T-cell (primary cell): ENCODE results near the gene PLBD2. TPM values are rescaled to one million over a fixed set of nuclear protein-coding genes. Genes with fewer than 3 reads are reported as not detected.

ENCODE experiments used
- ATAC-seq, 4 experiments: fragments of 200-7000 bp in 3 of 4; fragments of 150-1000 bp in 1 of 4; cut with Tn5 transposase; replicated peaks in 1 of 4; 1 replicate in 3 of 4; 2 replicates in 1 of 4; pipeline ENCODE4 v1.10.0; 2021; ENCODE audit warnings: moderate library complexity in 3 of 4, mild to moderate bottlenecking in 2 of 4, moderate number of reproducible peaks in 1 of 4
- CTCF ChIA-PET, 2 donors: fragments of 300-600 bp; sonication (Branson Sonifier 250); formaldehyde crosslinking; loops; one replicate each; lab custom pipeline; 2022; ENCODE audit warnings: antibody characterized with exemption in 2 of 2; lab: Charles Lee
- POLR2A ChIA-PET, 2 donors: fragments of 300-600 bp; sonication (Branson Sonifier 250); formaldehyde crosslinking; loops; one replicate each; lab custom pipeline; 2022; ENCODE audit warnings: antibody characterized with exemption in 2 of 2; lab: Charles Lee
- DNase-seq, 35 experiments: peaks; one replicate each; pipeline versions ENCODE4 v3.0.0 to v3.0.0-alpha.2; 2013 to 2023
- H3K27ac ChIP-seq: one replicate; pipeline ENCODE4 v1.5.1; 2013; ENCODE audit warnings: low read length
- H3K27me3 ChIP-seq, 2 experiments: replicated peaks in 1 of 2; 1 replicate in 1 of 2; 2 replicates in 1 of 2; pipeline versions ENCODE4 v1.6.1 to v1.7.0; 2013; ENCODE audit warnings: low read length in 1 of 2, mixed read lengths in 1 of 2; ENCODE audit not compliant: control insufficient read depth in 2 of 2, insufficient read depth in 2 of 2; ENCODE audit errors: extremely low read depth in 1 of 2
- H3K36me3 ChIP-seq, 2 donors: 1 replicate in 1 of 2; 2 replicates in 1 of 2; pipeline versions ENCODE4 v1.6.1 to v1.7.0; 2013; ENCODE audit warnings: low read length in 1 of 2; ENCODE audit not compliant: control insufficient read depth in 2 of 2, insufficient read depth in 1 of 2; ENCODE audit errors: extremely low read depth in 1 of 2
- H3K4me1 ChIP-seq, 2 experiments: 1 replicate in 1 of 2; 2 replicates in 1 of 2; pipeline versions ENCODE4 v1.6.1 to v1.7.0; 2013; ENCODE audit warnings: low read length in 2 of 2, mixed read lengths in 1 of 2; ENCODE audit not compliant: insufficient read depth in 2 of 2, control insufficient read depth in 1 of 2; ENCODE audit errors: extremely low read depth in 1 of 2
- H3K4me3 ChIP-seq, 2 donors: 1 replicate in 1 of 2; 2 replicates in 1 of 2; pipeline versions ENCODE4 v1.5.1 to v1.7.0; 2013; ENCODE audit warnings: mild to moderate bottlenecking in 2 of 2, low read length in 1 of 2, moderate library complexity in 1 of 2; ENCODE audit not compliant: control insufficient read depth in 1 of 2; ENCODE audit errors: extremely low read depth in 1 of 2
- H3K9me3 ChIP-seq: 2 replicates; pipeline ENCODE4 v1.7.0; 2013
- H3K27ac Mint-ChIP-seq, 2 donors: one replicate each; pipeline ENCODE4 v1.8.0; 2020 to 2021; ENCODE audit warnings: mild to moderate bottlenecking in 2 of 2, mixed read lengths in 2 of 2
- H3K27me3 Mint-ChIP-seq, 2 donors: one replicate each; pipeline ENCODE4 v1.8.0; 2021 to 2022; ENCODE audit warnings: mixed read lengths in 2 of 2
- H3K36me3 Mint-ChIP-seq: one replicate; pipeline ENCODE4 v1.8.0; 2021; ENCODE audit warnings: mixed read lengths
- H3K4me1 Mint-ChIP-seq, 3 donors: one replicate each; pipeline ENCODE4 v1.8.0; 2020 to 2022; ENCODE audit warnings: mixed read lengths in 3 of 3, mild to moderate bottlenecking in 1 of 3
- H3K4me3 Mint-ChIP-seq, 3 donors: one replicate each; pipeline ENCODE4 v1.8.0; 2020 to 2022; ENCODE audit warnings: mild to moderate bottlenecking in 3 of 3, mixed read lengths in 3 of 3, moderate library complexity in 3 of 3
- H3K9me3 Mint-ChIP-seq, 3 donors: one replicate each; pipeline ENCODE4 v1.8.0; 2020 to 2022; ENCODE audit warnings: mixed read lengths in 3 of 3
- WGBS: methylation state at CpG from one replicate; pipeline ENCODE4 v1.1.5; 2013; ENCODE audit warnings: missing lambda C conversion rate; ENCODE audit not compliant: insufficient coverage; 5-methylcytosine and 5-hydroxymethylcytosine counted together
- total RNA-seq, 35 experiments: library from RNA in 6 of 35; stranded (reverse) in 6 of 35; fragments of 120-200 nt in 1 of 35; gene quantifications; one replicate each; pipeline versions ENCODE4 v1.2.1 to v1.2.4 and lab custom pipeline; 2013 to 2026

Gene PLBD2
- total RNA-seq, 5 donors from 2014 or later (not counting 1 experiment from before 2014, with no cell fraction given), result 14.1 to 19.0 (median 15.1) TPM

DNA sequence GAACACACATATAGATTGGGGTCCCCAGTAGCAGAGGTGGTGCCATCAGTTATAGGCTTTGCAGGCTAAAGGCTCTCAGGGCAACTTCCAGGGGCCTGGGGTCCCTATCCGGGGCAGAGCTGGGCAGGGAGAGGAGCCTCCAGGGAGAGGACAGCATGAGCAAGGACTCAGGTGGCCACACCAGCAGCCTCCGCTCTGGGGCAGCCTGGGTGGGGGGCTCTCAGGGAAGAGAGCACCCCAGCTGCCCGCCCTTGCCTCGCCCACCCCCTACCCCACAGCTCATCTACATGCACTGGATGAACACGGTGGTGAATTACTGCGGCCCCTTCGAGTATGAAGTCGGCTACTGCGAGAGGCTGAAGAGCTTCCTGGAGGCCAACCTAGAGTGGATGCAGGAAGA lies 14.0 kb downstream of the PLBD2 start:
- Mint-ChIP-seq H3K36me3 (peaks cover 41% of the 10 kb centered on the region), H3K27ac (no peak overlapping the region), H3K4me1 (peaks cover 0 to 7% (median 0%) of the 10 kb centered on the region in 3 donors), H3K4me3 (no peak overlapping the region), H3K9me3 (no peaks in the 10 kb centered on the region), H3K27me3 (no peaks in the 10 kb centered on the region)
- ChIA-PET POLR2A (no interaction called here), CTCF (no interaction called here)
- Histone ChIP-seq H3K4me3 (no peak overlapping the region), H3K27ac (no peak overlapping the region), H3K9me3 (no peaks in the 10 kb centered on the region), H3K36me3 (peaks cover 11 to 28% of the 10 kb centered on the region in 2 donors), H3K27me3 (no peaks in the 10 kb centered on the region), H3K4me1 (no peaks in the 10 kb centered on the region)
- ATAC-seq (no peak), DNase-seq (no peak)
- 100% methylated on average over 1 of the region's 9 CpGs for WGBS

DNA sequence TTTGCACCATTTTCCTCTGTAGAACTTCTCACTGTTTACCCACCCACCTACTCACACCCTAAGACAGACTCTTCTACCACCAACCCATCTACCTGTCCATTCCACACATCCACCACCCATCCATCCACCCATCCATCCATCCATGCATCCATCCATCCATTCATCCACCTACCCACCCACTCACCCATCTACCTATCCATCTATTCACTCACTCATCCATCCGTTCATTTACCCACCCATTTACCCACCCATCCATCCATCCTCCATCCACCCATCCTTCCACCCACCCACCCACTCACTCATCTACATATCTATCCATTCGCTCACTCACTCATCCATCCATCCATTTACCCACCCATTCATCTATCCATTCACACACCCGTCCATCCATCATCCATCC lies 15.1 kb downstream of the PLBD2 start:
- no peak for DNase-seq
- Histone ChIP-seq H3K4me1 (no peaks in the 10 kb centered on the region), H3K36me3 (peaks cover 11 to 28% of the 10 kb centered on the region in 2 donors), H3K27me3 (no peaks in the 10 kb centered on the region), H3K4me3 (no peak overlapping the region), H3K9me3 (no peaks in the 10 kb centered on the region), H3K27ac (no peak overlapping the region)
- H3K4me3 Mint-ChIP-seq, result no peak overlapping the region
- H3K9me3 Mint-ChIP-seq, result no peaks in the 10 kb centered on the region
- H3K27ac Mint-ChIP-seq, result no peak overlapping the region
- peaks cover 0 to 7% (median 0%) of the 10 kb centered on the region in 3 donors for H3K4me1 Mint-ChIP-seq
- ChIA-PET CTCF (interaction anchor here in 1 of 2 donors (0.6 kb wide), 1 partner anchor 34 kb away, joined by 3 read pairs; no protein-coding TSS in a partner anchor), POLR2A (no interaction called here)
- WGBS, result 100% methylated on average over 3 of the region's 3 CpGs
- peaks cover 40% of the 10 kb centered on the region for H3K36me3 Mint-ChIP-seq
- no peak for ATAC-seq
- no peaks in the 10 kb centered on the region for H3K27me3 Mint-ChIP-seq

GRCh38 chr12:113373969-113374368 lies 15.6 kb downstream of the PLBD2 start:
- ChIA-PET CTCF (no interaction called here), POLR2A (no interaction called here)
- Mint-ChIP-seq H3K27me3 (no peaks in the 10 kb centered on the region), H3K4me1 (peaks cover 0 to 7% (median 0%) of the 10 kb centered on the region in 3 donors), H3K9me3 (no peaks in the 10 kb centered on the region), H3K4me3 (no peak overlapping the region), H3K27ac (no peak overlapping the region), H3K36me3 (peaks cover 38% of the 10 kb centered on the region)
- 90% methylated on average over 2 of the region's 3 CpGs for WGBS
- Histone ChIP-seq H3K36me3 (peaks cover 11 to 28% of the 10 kb centered on the region in 2 donors), H3K27me3 (no peaks in the 10 kb centered on the region), H3K4me1 (no peaks in the 10 kb centered on the region), H3K27ac (no peak overlapping the region), H3K4me3 (no peak overlapping the region), H3K9me3 (no peaks in the 10 kb centered on the region)
- DNase-seq, result no peak
- no peak for ATAC-seq

GRCh38 chr12:113374823-113375428 lies 16.5 kb downstream of the PLBD2 start:
- H3K4me3 ChIP-seq, result no peak overlapping the region
- H3K27me3 ChIP-seq, result no peaks in the 10 kb centered on the region
- POLR2A ChIA-PET, result no interaction called here
- Mint-ChIP-seq H3K36me3 (peaks cover 33% of the 10 kb centered on the region), H3K9me3 (no peaks in the 10 kb centered on the region), H3K27ac (no peak overlapping the region), H3K4me3 (no peak overlapping the region), H3K27me3 (no peaks in the 10 kb centered on the region), H3K4me1 (peaks cover 0 to 7% (median 0%) of the 10 kb centered on the region in 3 donors)
- no peaks in the 10 kb centered on the region for H3K9me3 ChIP-seq
- DNase-seq (no peak), ATAC-seq (no peak)
- no CpG with 5 or more reads among the region's 4 CpGs for WGBS
- no peaks in the 10 kb centered on the region for H3K4me1 ChIP-seq
- H3K27ac ChIP-seq, result no peak overlapping the region
- CTCF ChIA-PET, result no interaction called here
- peaks cover 11 to 28% of the 10 kb centered on the region in 2 donors for H3K36me3 ChIP-seq

- no peak for ATAC-seq
- no peak overlapping the region for H3K4me3 Mint-ChIP-seq
- Histone ChIP-seq H3K27me3 (no peaks in the 10 kb centered on the region), H3K9me3 (no peaks in the 10 kb centered on the region), H3K4me1 (no peaks in the 10 kb centered on the region), H3K36me3 (peaks cover 16 to 27% of the 10 kb centered on the region in 2 donors), H3K27ac (no peak overlapping the region), H3K4me3 (no peak overlapping the region)
- WGBS, result 79% methylated on average over 2 of the region's 3 CpGs
- H3K4me1 Mint-ChIP-seq, result no peaks in the 10 kb centered on the region
- H3K36me3 Mint-ChIP-seq, result peaks cover 24% of the 10 kb centered on the region
- H3K27me3 Mint-ChIP-seq, result no peaks in the 10 kb centered on the region
- ChIA-PET CTCF (interaction anchor here in 1 of 2 donors (0.5 kb wide), 1 partner anchor 17 kb away, joined by 3 read pairs; no protein-coding TSS in a partner anchor), POLR2A (no interaction called here)
- DNase-seq, result no peak
- H3K9me3 Mint-ChIP-seq, result no peaks in the 10 kb centered on the region
- no peak overlapping the region for H3K27ac Mint-ChIP-seq
Measured at GRCh38 chr12:113378291-113378690, 19.9 kb downstream of the PLBD2 start.

- Mint-ChIP-seq H3K36me3 (peaks cover 21% of the 10 kb centered on the region), H3K9me3 (no peaks in the 10 kb centered on the region), H3K4me1 (no peaks in the 10 kb centered on the region), H3K4me3 (no peak overlapping the region), H3K27ac (no peak overlapping the region), H3K27me3 (no peaks in the 10 kb centered on the region)
- no peaks in the 10 kb centered on the region for H3K9me3 ChIP-seq
- DNase-seq (no peak), ATAC-seq (no peak)
- ChIA-PET POLR2A (no interaction called here), CTCF (no interaction called here)
- H3K4me3 ChIP-seq, result no peak overlapping the region
- no peaks in the 10 kb centered on the region for H3K4me1 ChIP-seq
- WGBS, result 100% methylated on average over 1 of the region's 11 CpGs
- no peaks in the 10 kb centered on the region for H3K27me3 ChIP-seq
- no peak overlapping the region for H3K27ac ChIP-seq
- H3K36me3 ChIP-seq, result peaks cover 12 to 20% of the 10 kb centered on the region in 2 donors
Measured at GRCh38 chr12:113381220-113381619, 22.8 kb downstream of the PLBD2 start.
